WTC11 (cell line): ENCODE measurements around the gene EXD3. TPM values are rescaled to one million over a fixed set of nuclear protein-coding genes. Genes with fewer than 3 reads are reported as not detected.

Experiments used
- ATAC-seq: fragments of 200-7000 bp; cut with Tn5 transposase; 2 replicates; pipeline ENCODE4 v1.10.0; 2021; ENCODE audit warnings: mild to moderate bottlenecking, moderate library complexity
- CTCF ChIA-PET: fragments of 300-600 bp; sonication (Branson Sonifier 250); formaldehyde crosslinking; loops from one replicate; lab custom pipeline; 2021; ENCODE audit warnings: antibody characterized with exemption; lab: Charles Lee
- POLR2A ChIA-PET: fragments of 350-600 bp; sonication (Branson Sonifier 250); formaldehyde crosslinking; loops from one replicate; lab custom pipeline; 2021; ENCODE audit warnings: antibody characterized with exemption; lab: Charles Lee
- DNase-seq: peaks from one replicate; pipeline ENCODE4 v3.0.0; 2021; ENCODE audit warnings: low spot score
- H3K27ac Mint-ChIP-seq: 2 replicates; pipeline ENCODE4 v1.8.0; 2021; ENCODE audit warnings: mixed read lengths
- H3K27me3 Mint-ChIP-seq: 2 replicates; pipeline ENCODE4 v1.8.0; 2021; ENCODE audit warnings: low read depth, mild to moderate bottlenecking, moderate library complexity, mixed read lengths
- H3K36me3 Mint-ChIP-seq: 2 replicates; pipeline ENCODE4 v1.8.0; 2021; ENCODE audit warnings: mixed read lengths
- H3K4me1 Mint-ChIP-seq: 2 replicates; pipeline ENCODE4 v1.8.0; 2022; ENCODE audit warnings: mixed read lengths
- H3K4me3 Mint-ChIP-seq: 2 replicates; pipeline ENCODE4 v1.8.0; 2021; ENCODE audit warnings: mild to moderate bottlenecking, moderate library complexity, mixed read lengths
- H3K9me3 Mint-ChIP-seq: 2 replicates; pipeline ENCODE4 v1.8.0; 2021; ENCODE audit warnings: mixed read lengths
- CREM ChIP-seq: sonication (generic); formaldehyde crosslinking; IDR thresholded peaks from 2 replicates; pipeline ENCODE4 v1.8.1; 2022; ENCODE audit warnings: mild to moderate bottlenecking, missing genetic modification reagents, moderate library complexity
- ELF4 ChIP-seq: sonication (generic); formaldehyde crosslinking; IDR thresholded peaks from 2 replicates; pipeline ENCODE4 v1.8.1; 2022; ENCODE audit warnings: low read depth, mild to moderate bottlenecking, moderate library complexity, missing genetic modification reagents
- EMX1 ChIP-seq: fragments of 250-450 bp; sonication (Bioruptor Pico); IDR thresholded peaks from 2 replicates; pipeline ENCODE4 v1.8.0; 2021; ENCODE audit warnings: mild to moderate bottlenecking
- FOXK1 ChIP-seq: sonication (generic); formaldehyde crosslinking; IDR thresholded peaks from 2 replicates; pipeline ENCODE4 v1.8.0; 2022; ENCODE audit warnings: mild to moderate bottlenecking, moderate library complexity, missing genetic modification reagents
- NFATC4 ChIP-seq: fragments of 250-450 bp; sonication (Bioruptor Pico); IDR thresholded peaks from 2 replicates; pipeline ENCODE4 v1.9.0; 2021; ENCODE audit warnings: mild to moderate bottlenecking
- OVOL2 ChIP-seq: fragments of 250-450 bp; sonication (Bioruptor Pico); IDR thresholded peaks from 2 replicates; pipeline ENCODE4 v1.9.0; 2021; ENCODE audit warnings: mild to moderate bottlenecking, borderline replicate concordance
- PRRX2 ChIP-seq: fragments of 250-450 bp; sonication (Bioruptor Pico); IDR thresholded peaks from 2 replicates; pipeline ENCODE4 v1.8.0; 2021; ENCODE audit warnings: mild to moderate bottlenecking
- RELA ChIP-seq: sonication (generic); formaldehyde crosslinking; IDR thresholded peaks from 2 replicates; pipeline ENCODE4 v1.8.1; 2022; ENCODE audit warnings: missing genetic modification reagents, mild to moderate bottlenecking, borderline replicate concordance
- STAT6 ChIP-seq: sonication (generic); formaldehyde crosslinking; conservative IDR thresholded peaks from 2 replicates; pipeline ENCODE4 v1.8.1; 2023; ENCODE audit warnings: mild to moderate bottlenecking, low read depth, missing genetic modification reagents, moderate library complexity
- ZBTB21 ChIP-seq: sonication (generic); formaldehyde crosslinking; IDR thresholded peaks from 2 replicates; pipeline ENCODE4 v1.8.1; 2023; ENCODE audit warnings: mild to moderate bottlenecking, missing genetic modification reagents, borderline replicate concordance
- ZNF121 ChIP-seq: sonication (generic); formaldehyde crosslinking; IDR thresholded peaks from 2 replicates; pipeline ENCODE4 v1.8.0; 2023; ENCODE audit warnings: missing genetic modification reagents
- ZNF138 ChIP-seq: sonication (generic); formaldehyde crosslinking; conservative IDR thresholded peaks from 2 replicates; pipeline ENCODE4 v1.8.1; 2022; ENCODE audit warnings: mild to moderate bottlenecking, moderate library complexity, missing genetic modification reagents
- ZNF219 ChIP-seq: sonication (generic); formaldehyde crosslinking; IDR thresholded peaks from 2 replicates; pipeline ENCODE4 v1.8.0; 2023; ENCODE audit warnings: missing genetic modification reagents, mild to moderate bottlenecking, borderline replicate concordance
- ZNF416 ChIP-seq: fragments of 250-450 bp; sonication (Bioruptor Pico); IDR thresholded peaks from 2 replicates; pipeline ENCODE4 v1.9.0; 2021; ENCODE audit warnings: mild to moderate bottlenecking, inconsistent platforms
- total RNA-seq: library from RNA; stranded (reverse); gene quantifications from 3 replicates; pipeline ENCODE4 v1.2.3, GENCODE V29; 2021
- TF ChIP-seq, protein P1 (sequence below): sonication (generic); formaldehyde crosslinking; IDR thresholded peaks from 2 replicates; pipeline ENCODE4 v1.8.1; 2022; ENCODE audit warnings: missing genetic modification reagents, borderline replicate concordance
- TF ChIP-seq, protein P2 (sequence below): sonication (generic); formaldehyde crosslinking; IDR thresholded peaks from 2 replicates; pipeline ENCODE4 v1.8.1; 2023; ENCODE audit warnings: mild to moderate bottlenecking, missing genetic modification reagents
- TF ChIP-seq, protein P3 (sequence below): sonication (generic); formaldehyde crosslinking; IDR thresholded peaks from 2 replicates; pipeline ENCODE4 v1.8.0; 2023; ENCODE audit warnings: missing genetic modification reagents, mild to moderate bottlenecking, borderline replicate concordance
- TF ChIP-seq, protein P4 (sequence below): sonication (generic); formaldehyde crosslinking; IDR thresholded peaks from 2 replicates; pipeline ENCODE4 v1.8.0; 2022; ENCODE audit warnings: mild to moderate bottlenecking, missing genetic modification reagents
- TF ChIP-seq, protein P5 (sequence below): fragments of 250-450 bp; sonication (Bioruptor Pico); IDR thresholded peaks from 2 replicates; pipeline ENCODE4 v2.1.2; 2022; ENCODE audit warnings: mild to moderate bottlenecking, moderate library complexity
- TF ChIP-seq, protein P6 (sequence below): sonication (generic); formaldehyde crosslinking; IDR thresholded peaks from 2 replicates; pipeline ENCODE4 v1.8.0; 2022; ENCODE audit warnings: mild to moderate bottlenecking, missing genetic modification reagents

Gene EXD3
- total RNA-seq, 1 experiment from 2014 or later: 21.2 TPM

- TF ChIP-seq STAT6: no peak
- TF ChIP-seq NFATC4 (CRISPR knock-in tag): no peak
- TF ChIP-seq, all 79 proteins: peak for 0
Observed at GRCh38 chr9:137369061-137369787, 53.7 kb downstream of the EXD3 start (continued).

- POLR2A ChIA-PET: no interaction called here
- DNase-seq: peak; percentile 10
Observed at GRCh38 chr9:137368431-137369035, 54.4 kb downstream of the EXD3 start.

DNA sequence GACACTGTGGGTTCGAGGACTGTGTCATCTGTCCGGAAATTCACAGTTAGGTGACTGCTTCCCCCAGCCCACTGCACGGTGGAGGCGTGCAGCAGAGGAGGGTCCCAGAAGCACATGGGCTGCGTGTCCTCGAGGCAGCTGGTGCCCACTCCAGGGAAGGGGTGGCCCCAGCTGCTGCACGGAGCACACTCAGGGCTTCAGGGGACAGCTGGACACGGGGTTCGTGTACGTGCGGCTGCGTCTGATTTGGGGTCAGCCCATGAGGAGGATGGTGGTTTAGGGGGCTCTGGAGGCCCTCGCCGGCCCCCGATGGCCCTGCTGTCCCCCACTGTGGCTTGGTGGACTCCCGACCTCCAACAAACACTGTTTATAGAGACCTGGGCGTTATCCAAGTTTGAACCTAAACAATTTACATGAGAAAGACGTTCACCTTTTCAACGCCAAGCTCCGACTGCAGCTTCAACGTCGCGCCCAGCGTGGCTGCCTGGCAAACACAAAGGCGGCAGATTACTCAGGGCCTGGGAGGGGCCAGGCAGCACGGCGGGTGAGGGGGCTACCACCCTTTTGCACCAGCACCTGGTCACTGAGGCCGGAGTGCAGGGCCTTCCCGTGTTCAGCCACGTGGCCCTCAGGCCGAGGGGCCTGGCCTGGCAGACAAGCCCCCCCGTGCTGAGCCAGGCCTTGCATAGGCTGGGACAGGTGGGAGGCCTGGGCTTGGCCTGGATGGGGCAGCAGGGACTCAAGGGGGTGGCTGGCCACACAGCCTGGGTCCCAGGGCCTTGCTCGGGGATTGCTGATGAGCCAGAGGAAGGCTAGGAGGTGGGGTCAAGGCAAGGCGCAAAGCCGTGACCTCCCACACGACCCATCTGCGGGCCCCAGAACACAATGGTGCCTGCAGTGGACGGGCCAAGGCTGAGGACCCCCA lies 55.2 kb downstream of the EXD3 start:
- no peak overlapping the region for H3K27ac Mint-ChIP-seq

More at GRCh38 chr9:137368431-137369035, 54.4 kb downstream of the EXD3 start:
- Mint-ChIP-seq H3K27me3 (no peaks in the 10 kb centered on the region; the same call in 1 of the 2 replicates), H3K4me3 (no peak overlapping the region), H3K4me1 (no peaks in the 10 kb centered on the region), H3K36me3 (peaks cover 8% of the 10 kb centered on the region), H3K9me3 (peaks cover 15% of the 10 kb centered on the region), H3K27ac (no peak overlapping the region)
- ATAC-seq: no peak
- TF ChIP-seq ZBTB21 (CRISPR knock-in tag) (no peak), ZNF416 (CRISPR knock-in tag) (no peak), ZNF219 (CRISPR knock-in tag) (no peak), FOXK1 (CRISPR knock-in tag) (no peak), ELF4 (no peak), EMX1 (no peak)
- TF ChIP-seq, protein P1, sequence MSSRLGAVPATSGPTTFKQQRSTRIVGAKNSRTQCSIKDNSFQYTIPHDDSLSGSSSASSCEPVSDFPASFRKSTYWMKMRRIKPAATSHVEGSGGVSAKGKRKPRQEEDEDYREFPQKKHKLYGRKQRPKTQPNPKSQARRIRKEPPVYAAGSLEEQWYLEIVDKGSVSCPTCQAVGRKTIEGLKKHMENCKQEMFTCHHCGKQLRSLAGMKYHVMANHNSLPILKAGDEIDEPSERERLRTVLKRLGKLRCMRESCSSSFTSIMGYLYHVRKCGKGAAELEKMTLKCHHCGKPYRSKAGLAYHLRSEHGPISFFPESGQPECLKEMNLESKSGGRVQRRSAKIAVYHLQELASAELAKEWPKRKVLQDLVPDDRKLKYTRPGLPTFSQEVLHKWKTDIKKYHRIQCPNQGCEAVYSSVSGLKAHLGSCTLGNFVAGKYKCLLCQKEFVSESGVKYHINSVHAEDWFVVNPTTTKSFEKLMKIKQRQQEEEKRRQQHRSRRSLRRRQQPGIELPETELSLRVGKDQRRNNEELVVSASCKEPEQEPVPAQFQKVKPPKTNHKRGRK: no peak
- TF ChIP-seq, protein P2, sequence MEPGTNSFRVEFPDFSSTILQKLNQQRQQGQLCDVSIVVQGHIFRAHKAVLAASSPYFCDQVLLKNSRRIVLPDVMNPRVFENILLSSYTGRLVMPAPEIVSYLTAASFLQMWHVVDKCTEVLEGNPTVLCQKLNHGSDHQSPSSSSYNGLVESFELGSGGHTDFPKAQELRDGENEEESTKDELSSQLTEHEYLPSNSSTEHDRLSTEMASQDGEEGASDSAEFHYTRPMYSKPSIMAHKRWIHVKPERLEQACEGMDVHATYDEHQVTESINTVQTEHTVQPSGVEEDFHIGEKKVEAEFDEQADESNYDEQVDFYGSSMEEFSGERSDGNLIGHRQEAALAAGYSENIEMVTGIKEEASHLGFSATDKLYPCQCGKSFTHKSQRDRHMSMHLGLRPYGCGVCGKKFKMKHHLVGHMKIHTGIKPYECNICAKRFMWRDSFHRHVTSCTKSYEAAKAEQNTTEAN (CRISPR knock-in tag): no peak
- CTCF ChIA-PET: no interaction called here

More for the DNA sequence above, 55.2 kb downstream of the EXD3 start:
- Mint-ChIP-seq H3K4me1 (no peaks in the 10 kb centered on the region), H3K4me3 (no peak overlapping the region), H3K36me3 (peaks cover 8% of the 10 kb centered on the region), H3K27me3 (peaks cover 2% of the 10 kb centered on the region; the same call in 1 of the 2 replicates), H3K9me3 (peaks cover 15% of the 10 kb centered on the region)
- ChIA-PET POLR2A (no interaction called here), CTCF (no interaction called here)
- DNase-seq (peak; percentile 8), ATAC-seq (no peak)
- no peak for TF ChIP-seq CREM (CRISPR knock-in tag)
- no peak for TF ChIP-seq ZNF121
- TF ChIP-seq PRRX2 (CRISPR knock-in tag): no peak
- TF ChIP-seq, protein P3, sequence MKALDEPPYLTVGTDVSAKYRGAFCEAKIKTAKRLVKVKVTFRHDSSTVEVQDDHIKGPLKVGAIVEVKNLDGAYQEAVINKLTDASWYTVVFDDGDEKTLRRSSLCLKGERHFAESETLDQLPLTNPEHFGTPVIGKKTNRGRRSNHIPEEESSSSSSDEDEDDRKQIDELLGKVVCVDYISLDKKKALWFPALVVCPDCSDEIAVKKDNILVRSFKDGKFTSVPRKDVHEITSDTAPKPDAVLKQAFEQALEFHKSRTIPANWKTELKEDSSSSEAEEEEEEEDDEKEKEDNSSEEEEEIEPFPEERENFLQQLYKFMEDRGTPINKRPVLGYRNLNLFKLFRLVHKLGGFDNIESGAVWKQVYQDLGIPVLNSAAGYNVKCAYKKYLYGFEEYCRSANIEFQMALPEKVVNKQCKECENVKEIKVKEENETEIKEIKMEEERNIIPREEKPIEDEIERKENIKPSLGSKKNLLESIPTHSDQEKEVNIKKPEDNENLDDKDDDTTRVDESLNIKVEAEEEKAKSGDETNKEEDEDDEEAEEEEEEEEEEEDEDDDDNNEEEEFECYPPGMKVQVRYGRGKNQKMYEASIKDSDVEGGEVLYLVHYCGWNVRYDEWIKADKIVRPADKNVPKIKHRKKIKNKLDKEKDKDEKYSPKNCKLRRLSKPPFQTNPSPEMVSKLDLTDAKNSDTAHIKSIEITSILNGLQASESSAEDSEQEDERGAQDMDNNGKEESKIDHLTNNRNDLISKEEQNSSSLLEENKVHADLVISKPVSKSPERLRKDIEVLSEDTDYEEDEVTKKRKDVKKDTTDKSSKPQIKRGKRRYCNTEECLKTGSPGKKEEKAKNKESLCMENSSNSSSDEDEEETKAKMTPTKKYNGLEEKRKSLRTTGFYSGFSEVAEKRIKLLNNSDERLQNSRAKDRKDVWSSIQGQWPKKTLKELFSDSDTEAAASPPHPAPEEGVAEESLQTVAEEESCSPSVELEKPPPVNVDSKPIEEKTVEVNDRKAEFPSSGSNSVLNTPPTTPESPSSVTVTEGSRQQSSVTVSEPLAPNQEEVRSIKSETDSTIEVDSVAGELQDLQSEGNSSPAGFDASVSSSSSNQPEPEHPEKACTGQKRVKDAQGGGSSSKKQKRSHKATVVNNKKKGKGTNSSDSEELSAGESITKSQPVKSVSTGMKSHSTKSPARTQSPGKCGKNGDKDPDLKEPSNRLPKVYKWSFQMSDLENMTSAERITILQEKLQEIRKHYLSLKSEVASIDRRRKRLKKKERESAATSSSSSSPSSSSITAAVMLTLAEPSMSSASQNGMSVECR (CRISPR knock-in tag): no peak
- TF ChIP-seq RELA (CRISPR knock-in tag): no peak
- TF ChIP-seq, protein P4, sequence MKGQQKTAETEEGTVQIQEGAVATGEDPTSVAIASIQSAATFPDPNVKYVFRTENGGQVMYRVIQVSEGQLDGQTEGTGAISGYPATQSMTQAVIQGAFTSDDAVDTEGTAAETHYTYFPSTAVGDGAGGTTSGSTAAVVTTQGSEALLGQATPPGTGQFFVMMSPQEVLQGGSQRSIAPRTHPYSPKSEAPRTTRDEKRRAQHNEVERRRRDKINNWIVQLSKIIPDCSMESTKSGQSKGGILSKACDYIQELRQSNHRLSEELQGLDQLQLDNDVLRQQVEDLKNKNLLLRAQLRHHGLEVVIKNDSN (CRISPR knock-in tag): no peak
- TF ChIP-seq, protein P5, sequence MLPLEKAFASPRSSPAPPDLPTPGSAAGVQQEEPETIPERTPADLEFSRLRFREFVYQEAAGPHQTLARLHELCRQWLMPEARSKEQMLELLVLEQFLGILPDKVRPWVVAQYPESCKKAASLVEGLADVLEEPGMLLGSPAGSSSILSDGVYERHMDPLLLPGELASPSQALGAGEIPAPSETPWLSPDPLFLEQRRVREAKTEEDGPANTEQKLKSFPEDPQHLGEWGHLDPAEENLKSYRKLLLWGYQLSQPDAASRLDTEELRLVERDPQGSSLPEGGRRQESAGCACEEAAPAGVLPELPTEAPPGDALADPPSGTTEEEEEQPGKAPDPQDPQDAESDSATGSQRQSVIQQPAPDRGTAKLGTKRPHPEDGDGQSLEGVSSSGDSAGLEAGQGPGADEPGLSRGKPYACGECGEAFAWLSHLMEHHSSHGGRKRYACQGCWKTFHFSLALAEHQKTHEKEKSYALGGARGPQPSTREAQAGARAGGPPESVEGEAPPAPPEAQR (CRISPR knock-in tag): no peak
- TF ChIP-seq, protein P6, sequence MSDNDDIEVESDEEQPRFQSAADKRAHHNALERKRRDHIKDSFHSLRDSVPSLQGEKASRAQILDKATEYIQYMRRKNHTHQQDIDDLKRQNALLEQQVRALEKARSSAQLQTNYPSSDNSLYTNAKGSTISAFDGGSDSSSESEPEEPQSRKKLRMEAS (CRISPR knock-in tag): no peak
- no peak for TF ChIP-seq OVOL2
- no peak for TF ChIP-seq ZNF138 (CRISPR knock-in tag)
